Naive thymus-derived CD4-positive, alpha-beta T cell (primary cell): ENCODE results near the gene ZNF547. TPM values are rescaled to one million over a fixed set of nuclear protein-coding genes. Genes with fewer than 3 reads are reported as not detected.
A peak's percentile ranks its signal among the peaks of the same experiment; 100 is the strongest.

ENCODE experiments used
- ATAC-seq: fragments of 150-1000 bp; cut with Tn5 transposase; 2 replicates; pipeline ENCODE4 v1.10.0; 2021; ENCODE audit warnings: mild to moderate bottlenecking, moderate library complexity
- CTCF ChIA-PET: fragments of 350-600 bp; sonication (Branson Sonifier 250); formaldehyde crosslinking; loops from one replicate; lab custom pipeline; 2021; ENCODE audit warnings: antibody characterized with exemption; lab: Charles Lee
- POLR2A ChIA-PET: fragments of 350-600 bp; sonication (Branson Sonifier 250); formaldehyde crosslinking; loops from one replicate; lab custom pipeline; 2021; ENCODE audit warnings: antibody characterized with exemption, inconsistent platforms; lab: Charles Lee
- DNase-seq, 9 donors: peaks; one replicate each; pipeline versions ENCODE4 v3.0.0 to v3.0.0-alpha.2; 2020 to 2022; ENCODE audit warnings: mixed read lengths in 1 of 9
- H3K27ac ChIP-seq: one replicate; pipeline ENCODE4 v1.7.0; 2013; ENCODE audit warnings: mild to moderate bottlenecking, low read depth, low read length, moderate library complexity
- H3K27me3 ChIP-seq, 2 donors: one replicate each; pipeline ENCODE4 v1.7.0; 2013; ENCODE audit warnings: low read length in 2 of 2, mild to moderate bottlenecking in 2 of 2, moderate library complexity in 2 of 2; ENCODE audit not compliant: control insufficient read depth in 2 of 2, insufficient read depth in 2 of 2
- H3K36me3 ChIP-seq, 3 experiments: 1 replicate in 2 of 3; 2 replicates in 1 of 3; pipeline ENCODE4 v1.7.0; 2013; ENCODE audit warnings: low read length in 3 of 3, mild to moderate bottlenecking in 3 of 3, moderate library complexity in 1 of 3; ENCODE audit not compliant: insufficient read depth in 3 of 3, control insufficient read depth in 2 of 3
- H3K4me1 ChIP-seq, 2 donors: one replicate each; pipeline ENCODE4 v1.7.0; 2013; ENCODE audit warnings: low read length in 2 of 2, mild to moderate bottlenecking in 2 of 2, moderate library complexity in 1 of 2; ENCODE audit not compliant: control insufficient read depth in 2 of 2, insufficient read depth in 2 of 2
- H3K4me3 ChIP-seq: 2 replicates; pipeline ENCODE4 v1.7.0; 2013; ENCODE audit warnings: mild to moderate bottlenecking, low read length
- H3K9me3 ChIP-seq, 3 experiments: 1 replicate in 2 of 3; 2 replicates in 1 of 3; pipeline ENCODE4 v1.7.0; 2013; ENCODE audit warnings: low read length in 3 of 3; ENCODE audit not compliant: control insufficient read depth in 2 of 3
- H3K27ac Mint-ChIP-seq, 9 donors: one replicate each; pipeline ENCODE4 v1.8.0; 2020 to 2022; ENCODE audit warnings: mixed read lengths in 9 of 9, mild to moderate bottlenecking in 8 of 9, moderate library complexity in 5 of 9, inconsistent platforms in 2 of 9
- H3K27me3 Mint-ChIP-seq, 5 donors: one replicate each; pipeline ENCODE4 v1.8.0; 2021 to 2022; ENCODE audit warnings: mixed read lengths in 5 of 5, mild to moderate bottlenecking in 1 of 5
- H3K36me3 Mint-ChIP-seq, 5 donors: one replicate each; pipeline ENCODE4 v1.8.0; 2020 to 2022; ENCODE audit warnings: mixed read lengths in 5 of 5, mild to moderate bottlenecking in 3 of 5, inconsistent platforms in 1 of 5
- H3K4me1 Mint-ChIP-seq, 7 donors: one replicate each; pipeline ENCODE4 v1.8.0; 2020 to 2022; ENCODE audit warnings: mixed read lengths in 7 of 7, mild to moderate bottlenecking in 3 of 7, inconsistent platforms in 1 of 7
- H3K4me3 Mint-ChIP-seq, 10 donors: one replicate each; pipeline ENCODE4 v1.8.0; 2020 to 2022; ENCODE audit warnings: mild to moderate bottlenecking in 10 of 10, mixed read lengths in 10 of 10, moderate library complexity in 6 of 10, inconsistent platforms in 2 of 10
- H3K9me3 Mint-ChIP-seq, 11 donors: one replicate each; pipeline ENCODE4 v1.8.0; 2020 to 2022; ENCODE audit warnings: mixed read lengths in 11 of 11, mild to moderate bottlenecking in 4 of 11, inconsistent platforms in 1 of 11, moderate library complexity in 1 of 11
- intact Hi-C, 2 donors: fragments of 100-400 bp; cut with micrococcal nuclease; formaldehyde crosslinking; loops; one replicate each; pipeline ENCODE4 v1.15.1; 2023
- polyA plus RNA-seq, 2 donors: library from polyadenylated mRNA; unstranded; fragments of 300-500 nt; fragmentation: Illumina TruSeq; gene quantifications; one replicate each; pipeline ENCODE4 v1.2.3, GENCODE V29; 2021
- total RNA-seq, 6 experiments: library from RNA in 5 of 6; stranded (reverse) in 5 of 6; gene quantifications; 1 replicate in 5 of 6; 2 replicates in 1 of 6; pipeline ENCODE4 v1.2.3 and lab custom pipeline; 2021 to 2026

Gene ZNF547
- total and polyA plus RNA-seq, 7 experiments from 2014 or later = 0.40 to 10.1 (median 1.7) TPM

GRCh38 chr19:57389730-57390598 is 26.6 kb downstream of the ZNF547 start, which contains the start of gene ZNF548:
ZNF548 (plus strand) TSS chr19:57389854; CDS start chr19:57390100, 246 bp downstream.
- CTCF ChIA-PET = interaction anchor here (0.6 to 0.9 kb wide), 2 partner anchors 39 to 514 kb away, joined by 4 to 5 read pairs; partner anchors contain the start of gene ZNF304
- Histone ChIP-seq H3K27me3 (no peaks in the 10 kb centered on the region), H3K9me3 (peaks cover 0 to 12% (median 0%) of the 10 kb centered on the region in 3 experiments), H3K4me3 (peak within 1 kb of the TSS; percentile 72), H3K36me3 (peaks cover 0 to 23% (median 7%) of the 10 kb centered on the region in 3 experiments), H3K4me1 (peaks cover 13 to 15% of the 10 kb centered on the region in 2 donors), H3K27ac (peak within 1 kb of the TSS; percentile 93)
- DNase-seq (peak; percentile 85 to 99 (median 92)), ATAC-seq (peak; percentile 98)
- intact Hi-C loops = loop anchor here (1.0 to 10.0 kb wide), 21 partner anchors 21 to 915 kb away; partner anchors contain the start of genes TRAPPC2B (in 2 of the 2), ZNF17 (in 2 of the 2), ZNF304 (in 2 of the 2) and ZNF417 (in 2 of the 2)
- Mint-ChIP-seq H3K36me3 (peaks cover 21 to 57% (median 53%) of the 10 kb centered on the region in 5 donors), H3K4me1 (peaks cover 11 to 45% (median 29%) of the 10 kb centered on the region in 7 donors), H3K9me3 (peaks cover 6 to 83% (median 31%) of the 10 kb centered on the region in 11 donors), H3K4me3 (peak within 1 kb of the TSS; percentile 89 to 100 (median 97)), H3K27ac (peak within 1 kb of the TSS; percentile 91 to 100 (median 97)), H3K27me3 (no peaks in the 10 kb centered on the region)
- POLR2A ChIA-PET = interaction anchor here (0.7 to 2.0 kb wide), 14 partner anchors 20 to 986 kb away, joined by 3 to 10 read pairs (median 4); partner anchors contain the start of genes TRAPPC2B, ZNF17, ZNF274 and ZNF304

- Mint-ChIP-seq H3K27ac (peak overlapping the region in 1 of 9 donors; percentile 66), H3K4me1 (peaks cover 8 to 25% (median 14%) of the 10 kb centered on the region in 7 donors), H3K27me3 (no peaks in the 10 kb centered on the region), H3K4me3 (no peak overlapping the region), H3K36me3 (peaks cover 66 to 99% (median 93%) of the 10 kb centered on the region in 5 donors), H3K9me3 (peaks cover 33 to 98% (median 63%) of the 10 kb centered on the region in 11 donors)
- ATAC-seq (no peak), DNase-seq (no peak)
- Histone ChIP-seq H3K4me3 (no peak overlapping the region), H3K27ac (no peak overlapping the region), H3K27me3 (no peaks in the 10 kb centered on the region), H3K4me1 (peaks cover 2 to 4% of the 10 kb centered on the region in 2 donors), H3K36me3 (peaks cover 24 to 75% (median 27%) of the 10 kb centered on the region in 3 experiments), H3K9me3 (peaks cover 0 to 56% (median 19%) of the 10 kb centered on the region in 3 experiments)
- intact Hi-C loops = no loop called here
- CTCF ChIA-PET = no interaction called here
- POLR2A ChIA-PET = no interaction called here
Measured at GRCh38 chr19:57395710-57396109, 32.4 kb downstream of the ZNF547 start.

DNA sequence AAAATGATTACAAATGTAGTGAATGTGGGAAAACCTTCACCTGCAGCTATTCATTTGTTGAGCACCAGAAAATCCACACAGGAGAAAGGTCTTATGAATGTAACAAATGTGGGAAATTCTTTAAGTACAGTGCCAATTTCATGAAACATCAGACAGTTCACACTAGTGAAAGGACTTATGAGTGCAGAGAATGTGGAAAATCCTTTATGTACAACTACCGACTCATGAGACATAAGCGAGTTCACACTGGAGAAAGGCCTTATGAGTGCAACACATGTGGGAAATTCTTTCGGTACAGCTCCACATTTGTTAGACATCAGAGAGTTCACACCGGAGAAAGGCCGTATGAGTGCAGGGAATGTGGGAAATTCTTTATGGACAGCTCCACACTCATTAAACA is 35.5 kb downstream of the ZNF547 start:
- no peak overlapping the region for H3K4me3 ChIP-seq
- no peak for DNase-seq
- Mint-ChIP-seq H3K4me1 (peaks cover 0 to 10% (median 4%) of the 10 kb centered on the region in 7 donors), H3K27me3 (no peaks in the 10 kb centered on the region), H3K36me3 (peaks cover 65 to 90% (median 81%) of the 10 kb centered on the region in 5 donors), H3K27ac (peak overlapping the region in 1 of 9 donors; percentile 33), H3K9me3 (peaks cover 32 to 96% (median 66%) of the 10 kb centered on the region in 11 donors), H3K4me3 (no peak overlapping the region)
- no peaks in the 10 kb centered on the region for H3K4me1 ChIP-seq
- H3K27ac ChIP-seq = no peak overlapping the region
- ChIA-PET POLR2A (no interaction called here), CTCF (no interaction called here)
- intact Hi-C loops = no loop called here
- H3K27me3 ChIP-seq = no peaks in the 10 kb centered on the region
- no peak for ATAC-seq
- H3K36me3 ChIP-seq = peaks cover 24 to 67% (median 25%) of the 10 kb centered on the region in 3 experiments
- H3K9me3 ChIP-seq = peaks cover 0 to 69% (median 19%) of the 10 kb centered on the region in 3 experiments

GRCh38 chr19:57403737-57404563 is 40.6 kb downstream of the ZNF547 start:
- no peaks in the 10 kb centered on the region for H3K4me1 ChIP-seq
- intact Hi-C loops = no loop called here
- POLR2A ChIA-PET = interaction anchor here (0.6 kb wide), 1 partner anchor 742 kb away, joined by 3 read pairs; no protein-coding TSS in a partner anchor

GRCh38 chr19:57406516-57407123 is 43.3 kb downstream of the ZNF547 start:
- DNase-seq = peak; percentile 37 to 73 (median 61)
- ATAC-seq = peak; percentile 50
- CTCF ChIA-PET = interaction anchor here (0.9 to 1.4 kb wide), 4 partner anchors 18 to 1112 kb away, joined by 3 read pairs; no protein-coding TSS in a partner anchor

More at GRCh38 chr19:57403737-57404563, 40.6 kb downstream of the ZNF547 start:
- Histone ChIP-seq H3K4me3 (no peak overlapping the region), H3K36me3 (peaks cover 4 to 17% (median 5%) of the 10 kb centered on the region in 3 experiments), H3K27ac (no peak overlapping the region), H3K27me3 (no peaks in the 10 kb centered on the region), H3K9me3 (peaks cover 0 to 34% (median under 1%) of the 10 kb centered on the region in 3 experiments)
- CTCF ChIA-PET = interaction anchor here (0.7 to 0.8 kb wide), 2 partner anchors 334 to 1121 kb away, joined by 3 read pairs; no protein-coding TSS in a partner anchor
- no peak overlapping the region for H3K4me3 Mint-ChIP-seq
- no peak overlapping the region for H3K27ac Mint-ChIP-seq
- peaks cover 17 to 39% (median 32%) of the 10 kb centered on the region in 5 donors for H3K36me3 Mint-ChIP-seq
- peaks cover 0 to 45% (median 21%) of the 10 kb centered on the region in 11 donors for H3K9me3 Mint-ChIP-seq
- H3K27me3 Mint-ChIP-seq = no peaks in the 10 kb centered on the region
- DNase-seq (no peak), ATAC-seq (no peak)
- H3K4me1 Mint-ChIP-seq = peaks cover 0 to 6% (median 2%) of the 10 kb centered on the region in 7 donors

More at GRCh38 chr19:57406516-57407123, 43.3 kb downstream of the ZNF547 start:
- Mint-ChIP-seq H3K4me3 (no peak overlapping the region), H3K4me1 (peaks cover 4 to 19% (median 11%) of the 10 kb centered on the region in 7 donors), H3K36me3 (peaks cover 8 to 20% (median 14%) of the 10 kb centered on the region in 5 donors), H3K9me3 (peaks cover 0 to 23% (median 8%) of the 10 kb centered on the region in 11 donors), H3K27ac (peak overlapping the region in 2 of 9 donors; percentile 26 to 71), H3K27me3 (no peaks in the 10 kb centered on the region)
- Histone ChIP-seq H3K36me3 (peaks cover 0 to 11% (median 0%) of the 10 kb centered on the region in 3 experiments), H3K4me3 (no peak overlapping the region), H3K27me3 (no peaks in the 10 kb centered on the region), H3K9me3 (peaks cover 0 to 12% (median 0%) of the 10 kb centered on the region in 3 experiments), H3K4me1 (peaks cover 1 to 2% of the 10 kb centered on the region in 2 donors), H3K27ac (no peak overlapping the region)
- POLR2A ChIA-PET = interaction anchor here (0.9 to 1.2 kb wide), 2 partner anchors 409 to 749 kb away, joined by 3 read pairs; partner anchors contain the start of gene ZNF552
- intact Hi-C loops = loop anchor here in 1 of 2 donors (1.0 kb wide), 3 partner anchors 71 to 749 kb away; partner anchors contain the start of genes ZNF587 and ZNF772
